Measurements from ENCODE around the gene NVL.
A peak's percentile ranks its signal among the peaks of the same experiment; 100 is the strongest.

The NVL gene

GRCh38 chr1:224188286-224188685 is 141.7 kb downstream of the NVL start:
- no peak for DNase-seq

GRCh38 chr1:224185208-224185607 is 144.8 kb downstream of the NVL start:
- DNase-seq: no peak

- peak; percentile 76 for DNase-seq
Measured at GRCh38 chr1:224183591-224184312, 146.2 kb downstream of the NVL start.

GRCh38 chr1:224182866-224183590 is 146.9 kb downstream of the NVL start, which contains the start of gene DEGS1:
TSS of gene DEGS1 (plus strand) at chr1:224183240. CDS start at chr1:224183337, 97 bp downstream.
- peak; percentile 89 for DNase-seq

- DNase-seq: peak; percentile 52
Measured at GRCh38 chr1:224182057-224182865, 147.7 kb downstream of the NVL start.

- DNase-seq: no peak
Measured at GRCh38 chr1:224181453-224181810, 148.5 kb downstream of the NVL start.

- DNase-seq: no peak
Measured at GRCh38 chr1:224180783-224181452, 149.1 kb downstream of the NVL start.

- DNase-seq: no peak
Measured at GRCh38 chr1:224178894-224179293, 151.1 kb downstream of the NVL start.

GRCh38 chr1:224177356-224177999 is 152.5 kb downstream of the NVL start:
- DNase-seq: no peak
